Calu3 (cell line): ENCODE measurements around the gene KCNK5. TPM values are rescaled to one million over a fixed set of nuclear protein-coding genes. Genes with fewer than 3 reads are reported as not detected.

Experiments used
- BruUV-seq: library from RNA; stranded (reverse); fragments of 400-500 nt; replicated peaks from 2 replicates; lab custom pipeline; 2021; lab: Mats Ljungman, UMichigan
- CTCF ChIA-PET: fragments of 300-600 bp; sonication (Branson Sonifier 250); formaldehyde crosslinking; loops from one replicate; lab custom pipeline; 2022; ENCODE audit warnings: antibody characterized with exemption; lab: Charles Lee
- DNase-seq: peaks from one replicate; pipeline ENCODE4 v3.0.0; 2022
- H3K27ac Mint-ChIP-seq: one replicate; pipeline ENCODE4 v1.8.0; 2022; ENCODE audit warnings: mixed read lengths; ENCODE audit not compliant: unreplicated experiment
- H3K27me3 Mint-ChIP-seq: one replicate; pipeline ENCODE4 v1.8.0; 2022; ENCODE audit warnings: mixed read lengths; ENCODE audit not compliant: unreplicated experiment
- H3K36me3 Mint-ChIP-seq: one replicate; pipeline ENCODE4 v1.8.0; 2022; ENCODE audit warnings: mild to moderate bottlenecking, moderate library complexity, mixed read lengths; ENCODE audit not compliant: insufficient read depth, unreplicated experiment
- H3K4me1 Mint-ChIP-seq: one replicate; pipeline ENCODE4 v1.8.0; 2022; ENCODE audit warnings: mild to moderate bottlenecking, low read depth, mixed read lengths; ENCODE audit not compliant: unreplicated experiment
- H3K4me3 Mint-ChIP-seq: one replicate; pipeline ENCODE4 v1.8.0; 2022; ENCODE audit warnings: mild to moderate bottlenecking, low read depth, moderate library complexity, mixed read lengths; ENCODE audit not compliant: unreplicated experiment
- H3K9me3 Mint-ChIP-seq: one replicate; pipeline ENCODE4 v1.8.0; 2022; ENCODE audit warnings: low read depth, mixed read lengths; ENCODE audit not compliant: unreplicated experiment
- intact Hi-C: fragments of 100-400 bp; cut with micrococcal nuclease; formaldehyde crosslinking; loops from one replicate; pipeline ENCODE4 v1.10.0; 2022; ENCODE audit not compliant: unreplicated experiment
- total RNA-seq: library from RNA; stranded (reverse); gene quantifications from 2 replicates; pipeline ENCODE4 v1.2.3, GENCODE V29; 2022
- TF ChIP-seq, protein P1 (sequence below): fragments of 200-600 bp; IDR thresholded peaks from one replicate; pipeline ENCODE4 v1.8.0; 2022; ENCODE audit warnings: antibody characterized with exemption; ENCODE audit not compliant: unreplicated experiment

Gene KCNK5
- total RNA-seq, 1 experiment from 2014 or later = 62.4 TPM

DNA sequence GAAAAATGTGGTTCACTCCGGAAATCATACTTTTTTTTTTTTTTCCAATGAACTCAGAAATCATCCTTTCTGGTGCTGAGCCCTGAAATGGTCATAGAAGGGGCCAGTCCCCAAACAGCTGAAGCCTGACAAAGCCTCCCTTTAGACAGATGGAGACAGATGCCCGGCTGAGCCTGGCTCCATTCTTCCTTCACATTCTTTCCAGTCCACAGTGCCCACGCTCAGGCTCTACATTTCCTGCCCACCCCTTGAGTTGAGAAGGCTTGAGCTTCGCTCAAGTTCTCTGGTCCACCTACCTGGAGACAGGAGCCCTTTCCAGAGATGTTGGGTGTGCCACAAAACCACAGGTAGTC is 41.2 kb downstream of the KCNK5 start:
- TF ChIP-seq, protein P1, sequence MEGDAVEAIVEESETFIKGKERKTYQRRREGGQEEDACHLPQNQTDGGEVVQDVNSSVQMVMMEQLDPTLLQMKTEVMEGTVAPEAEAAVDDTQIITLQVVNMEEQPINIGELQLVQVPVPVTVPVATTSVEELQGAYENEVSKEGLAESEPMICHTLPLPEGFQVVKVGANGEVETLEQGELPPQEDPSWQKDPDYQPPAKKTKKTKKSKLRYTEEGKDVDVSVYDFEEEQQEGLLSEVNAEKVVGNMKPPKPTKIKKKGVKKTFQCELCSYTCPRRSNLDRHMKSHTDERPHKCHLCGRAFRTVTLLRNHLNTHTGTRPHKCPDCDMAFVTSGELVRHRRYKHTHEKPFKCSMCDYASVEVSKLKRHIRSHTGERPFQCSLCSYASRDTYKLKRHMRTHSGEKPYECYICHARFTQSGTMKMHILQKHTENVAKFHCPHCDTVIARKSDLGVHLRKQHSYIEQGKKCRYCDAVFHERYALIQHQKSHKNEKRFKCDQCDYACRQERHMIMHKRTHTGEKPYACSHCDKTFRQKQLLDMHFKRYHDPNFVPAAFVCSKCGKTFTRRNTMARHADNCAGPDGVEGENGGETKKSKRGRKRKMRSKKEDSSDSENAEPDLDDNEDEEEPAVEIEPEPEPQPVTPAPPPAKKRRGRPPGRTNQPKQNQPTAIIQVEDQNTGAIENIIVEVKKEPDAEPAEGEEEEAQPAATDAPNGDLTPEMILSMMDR = no peak
- H3K36me3 Mint-ChIP-seq = peaks cover 76% of the 10 kb centered on the region
- H3K27me3 Mint-ChIP-seq = no peaks in the 10 kb centered on the region
- H3K27ac Mint-ChIP-seq = no peak overlapping the region
- intact Hi-C loops = loop anchor here (5.0 kb wide), 2 partner anchors 39 to 94 kb away; partner anchors contain the start of gene KCNK5
- CTCF ChIA-PET = interaction anchor here (1.1 kb wide), 1 partner anchor 115 kb away, joined by 3 read pairs; no protein-coding TSS in a partner anchor
- H3K4me3 Mint-ChIP-seq = no peak overlapping the region
- BruUV-seq = no TSS peak
- DNase-seq = no peak
- no peaks in the 10 kb centered on the region for H3K9me3 Mint-ChIP-seq
- H3K4me1 Mint-ChIP-seq = peaks cover 54% of the 10 kb centered on the region

DNA sequence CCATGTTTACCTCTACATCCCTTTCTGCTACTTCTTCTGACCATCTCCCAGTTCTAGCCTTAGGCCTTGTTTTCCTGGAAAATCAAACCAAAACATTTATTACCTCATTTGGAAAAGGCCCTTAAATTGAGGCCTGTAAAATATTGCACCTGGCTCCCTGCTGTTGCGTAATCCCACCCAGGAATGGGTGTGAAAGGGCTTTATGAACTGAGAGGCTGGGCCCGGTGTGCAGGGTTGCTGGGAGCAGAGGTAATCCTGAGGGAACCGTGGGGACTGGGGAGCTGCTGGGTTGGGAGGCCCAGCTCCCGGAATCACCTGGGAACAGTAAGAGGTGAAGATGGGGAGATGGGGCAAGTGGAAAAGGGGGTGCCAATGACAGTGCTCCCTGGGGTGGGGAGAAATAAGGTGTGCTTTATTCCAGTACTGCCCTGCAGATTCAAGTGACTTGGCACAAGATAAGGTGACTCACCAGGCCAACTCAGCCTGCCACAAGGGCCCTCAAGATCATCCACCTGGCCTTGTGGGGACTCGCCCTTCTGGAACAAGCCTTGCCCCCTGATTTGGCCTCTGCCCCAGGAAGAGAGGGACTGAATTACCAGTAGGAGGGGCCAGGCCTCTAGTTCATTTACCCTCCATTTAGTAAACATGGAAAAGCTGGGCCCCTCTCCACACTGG is 44.2 kb downstream of the KCNK5 start:
- intact Hi-C loops = loop anchor here (5.0 kb wide), 2 partner anchors 42 to 97 kb away; partner anchors contain the start of gene KCNK5
- Mint-ChIP-seq H3K4me1 (peaks cover 50% of the 10 kb centered on the region), H3K27ac (peak overlapping the region; percentile 55), H3K4me3 (peak overlapping the region; percentile 10), H3K27me3 (no peaks in the 10 kb centered on the region), H3K36me3 (peaks cover 77% of the 10 kb centered on the region), H3K9me3 (no peaks in the 10 kb centered on the region)
- no TSS peak for BruUV-seq
- TF ChIP-seq, protein P1 = no peak
- peak; percentile 62 for DNase-seq
- CTCF ChIA-PET = interaction anchor here (0.6 to 2.2 kb wide), 4 partner anchors 18 to 118 kb away, joined by 3 to 4 read pairs (median 4); no protein-coding TSS in a partner anchor

DNA sequence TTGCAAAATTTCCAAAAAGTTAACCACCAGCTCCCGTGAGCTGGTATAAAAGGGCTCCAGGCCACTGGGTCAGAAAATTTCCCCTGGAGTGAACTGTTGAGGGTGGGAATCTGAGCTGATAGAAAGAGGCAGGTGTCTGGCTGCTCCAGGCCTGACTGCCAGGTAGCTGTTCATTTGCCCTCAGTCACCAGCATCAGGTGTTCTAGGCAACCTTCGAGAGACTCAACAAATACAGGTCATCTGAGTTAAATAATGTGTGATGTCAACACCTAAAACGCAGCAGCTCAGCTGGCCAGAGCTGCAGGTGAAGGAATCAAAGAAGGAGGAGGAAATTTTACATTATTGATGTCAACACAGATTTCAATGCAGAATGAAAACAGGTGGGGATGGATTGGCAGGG is 46.7 kb downstream of the KCNK5 start:
- peaks cover 4% of the 10 kb centered on the region for H3K9me3 Mint-ChIP-seq
- TF ChIP-seq, protein P1 = no peak
- no peak for DNase-seq
- H3K27ac Mint-ChIP-seq = no peak overlapping the region
- H3K4me1 Mint-ChIP-seq = peaks cover 27% of the 10 kb centered on the region
- H3K36me3 Mint-ChIP-seq = peaks cover 65% of the 10 kb centered on the region
- intact Hi-C loops = no loop called here
- no peak overlapping the region for H3K4me3 Mint-ChIP-seq
- no peaks in the 10 kb centered on the region for H3K27me3 Mint-ChIP-seq
- CTCF ChIA-PET = no interaction called here
- no TSS peak for BruUV-seq

DNA sequence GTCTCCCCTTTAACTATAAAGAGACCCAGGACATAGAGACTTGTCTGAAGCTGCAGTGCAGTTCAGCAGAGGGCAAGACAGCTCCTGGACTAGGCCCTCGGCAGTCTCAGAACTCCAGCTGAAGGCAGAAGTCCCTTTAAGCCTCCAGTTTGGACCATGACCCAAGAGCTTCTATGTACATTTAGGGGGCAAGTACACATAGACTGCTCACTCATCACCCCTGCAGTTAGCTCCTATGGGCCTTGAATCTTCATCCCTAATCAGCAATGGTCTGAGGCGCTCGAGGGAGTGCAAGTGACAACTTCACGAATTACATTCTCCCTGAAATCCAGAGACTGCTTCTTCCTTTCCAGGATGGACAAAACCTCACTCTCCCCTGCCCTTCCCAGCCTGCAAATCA is 47.4 kb downstream of the KCNK5 start:
- H3K36me3 Mint-ChIP-seq = peaks cover 66% of the 10 kb centered on the region
- H3K27ac Mint-ChIP-seq = no peak overlapping the region
- H3K9me3 Mint-ChIP-seq = peaks cover 12% of the 10 kb centered on the region
- H3K4me1 Mint-ChIP-seq = peaks cover 22% of the 10 kb centered on the region
- CTCF ChIA-PET = no interaction called here
- no peaks in the 10 kb centered on the region for H3K27me3 Mint-ChIP-seq
- TF ChIP-seq, protein P1 = no peak
- intact Hi-C loops = no loop called here
- BruUV-seq = no TSS peak
- H3K4me3 Mint-ChIP-seq = no peak overlapping the region
- no peak for DNase-seq
